ENCODE data around the gene SC5D. TPM values are rescaled to one million over a fixed set of nuclear protein-coding genes. Genes with fewer than 3 reads are reported as not detected.

The SC5D gene
- total RNA-seq, 2 donors from 2014 or later: 24.4 to 79.6 TPM

DNA sequence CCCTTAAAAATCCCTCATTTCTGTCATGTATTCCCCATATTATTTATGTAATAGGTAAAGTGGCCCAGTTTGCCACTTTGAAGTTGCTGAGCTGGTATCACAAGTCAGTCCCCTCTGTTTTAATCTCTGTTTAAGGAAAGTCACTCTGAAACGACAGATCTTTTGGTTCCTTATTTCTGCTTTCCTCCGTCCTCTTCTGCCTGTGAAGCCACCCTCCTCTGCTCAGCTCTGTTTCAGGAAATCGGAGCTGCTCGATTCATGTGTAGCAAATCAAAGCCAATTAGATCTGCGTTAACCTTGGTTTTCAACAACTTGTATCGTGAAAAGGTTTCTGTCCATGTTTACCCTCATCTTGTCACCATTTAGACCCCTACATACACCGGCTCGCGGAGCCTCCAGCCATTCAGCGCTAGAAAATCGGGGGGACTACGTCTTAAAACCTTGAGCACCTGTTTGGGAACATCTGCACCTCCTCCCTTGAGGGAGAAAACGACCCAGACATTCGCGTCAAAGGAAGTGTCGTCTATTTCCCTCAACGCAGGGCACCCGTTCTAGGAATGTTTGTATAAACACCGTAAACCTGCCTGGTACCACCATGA, 576 bp upstream of the SC5D start:
- Histone ChIP-seq H3K4me3 (peak overlapping the region; percentile 77), H3K9me3 (no peaks in the 10 kb centered on the region), H3K4me1 (no peaks in the 10 kb centered on the region), H3K36me3 (no peaks in the 10 kb centered on the region), H3K27ac (peak overlapping the region; percentile 78), H3K9ac (ENCODE audit: low read depth in 2 of 2, low read length in 2 of 2) (peak overlapping the region; percentile 68 to 91), H3K27me3 (no peaks in the 10 kb centered on the region)
- intact Hi-C loops (cut with DNase I): no loop called here
- no peak for DNase-seq
- TF ChIP-seq, protein P1, sequence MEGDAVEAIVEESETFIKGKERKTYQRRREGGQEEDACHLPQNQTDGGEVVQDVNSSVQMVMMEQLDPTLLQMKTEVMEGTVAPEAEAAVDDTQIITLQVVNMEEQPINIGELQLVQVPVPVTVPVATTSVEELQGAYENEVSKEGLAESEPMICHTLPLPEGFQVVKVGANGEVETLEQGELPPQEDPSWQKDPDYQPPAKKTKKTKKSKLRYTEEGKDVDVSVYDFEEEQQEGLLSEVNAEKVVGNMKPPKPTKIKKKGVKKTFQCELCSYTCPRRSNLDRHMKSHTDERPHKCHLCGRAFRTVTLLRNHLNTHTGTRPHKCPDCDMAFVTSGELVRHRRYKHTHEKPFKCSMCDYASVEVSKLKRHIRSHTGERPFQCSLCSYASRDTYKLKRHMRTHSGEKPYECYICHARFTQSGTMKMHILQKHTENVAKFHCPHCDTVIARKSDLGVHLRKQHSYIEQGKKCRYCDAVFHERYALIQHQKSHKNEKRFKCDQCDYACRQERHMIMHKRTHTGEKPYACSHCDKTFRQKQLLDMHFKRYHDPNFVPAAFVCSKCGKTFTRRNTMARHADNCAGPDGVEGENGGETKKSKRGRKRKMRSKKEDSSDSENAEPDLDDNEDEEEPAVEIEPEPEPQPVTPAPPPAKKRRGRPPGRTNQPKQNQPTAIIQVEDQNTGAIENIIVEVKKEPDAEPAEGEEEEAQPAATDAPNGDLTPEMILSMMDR (IDR thresholded peaks at IDR 0.05): no peak

DNA sequence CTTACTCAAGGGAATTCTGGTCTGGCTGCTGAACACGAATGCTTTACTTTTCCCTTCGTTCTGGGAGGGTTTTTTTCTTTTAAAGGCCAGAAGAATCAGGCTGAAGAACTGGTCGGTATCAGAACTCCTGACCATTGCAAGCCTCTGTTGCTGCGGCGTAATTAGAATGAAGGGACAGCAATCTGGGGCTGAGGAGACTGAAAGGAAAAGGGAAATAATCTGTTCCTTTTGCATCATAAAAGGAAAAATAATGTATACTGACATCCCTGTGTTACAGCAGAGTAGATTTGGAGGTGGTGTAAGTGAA, 670 bp downstream of the SC5D start:
- Histone ChIP-seq H3K9ac (ENCODE audit: low read depth in 2 of 2, low read length in 2 of 2) (peak overlapping the region; percentile 72 to 91), H3K4me1 (no peaks in the 10 kb centered on the region), H3K9me3 (no peaks in the 10 kb centered on the region), H3K4me3 (peak overlapping the region; percentile 77), H3K27ac (peak overlapping the region; percentile 78), H3K36me3 (no peaks in the 10 kb centered on the region), H3K27me3 (no peaks in the 10 kb centered on the region)
- TF ChIP-seq, protein P1 (IDR thresholded peaks at IDR 0.05): no peak
- no peak for DNase-seq
- intact Hi-C loops (cut with DNase I): no loop called here

DNA sequence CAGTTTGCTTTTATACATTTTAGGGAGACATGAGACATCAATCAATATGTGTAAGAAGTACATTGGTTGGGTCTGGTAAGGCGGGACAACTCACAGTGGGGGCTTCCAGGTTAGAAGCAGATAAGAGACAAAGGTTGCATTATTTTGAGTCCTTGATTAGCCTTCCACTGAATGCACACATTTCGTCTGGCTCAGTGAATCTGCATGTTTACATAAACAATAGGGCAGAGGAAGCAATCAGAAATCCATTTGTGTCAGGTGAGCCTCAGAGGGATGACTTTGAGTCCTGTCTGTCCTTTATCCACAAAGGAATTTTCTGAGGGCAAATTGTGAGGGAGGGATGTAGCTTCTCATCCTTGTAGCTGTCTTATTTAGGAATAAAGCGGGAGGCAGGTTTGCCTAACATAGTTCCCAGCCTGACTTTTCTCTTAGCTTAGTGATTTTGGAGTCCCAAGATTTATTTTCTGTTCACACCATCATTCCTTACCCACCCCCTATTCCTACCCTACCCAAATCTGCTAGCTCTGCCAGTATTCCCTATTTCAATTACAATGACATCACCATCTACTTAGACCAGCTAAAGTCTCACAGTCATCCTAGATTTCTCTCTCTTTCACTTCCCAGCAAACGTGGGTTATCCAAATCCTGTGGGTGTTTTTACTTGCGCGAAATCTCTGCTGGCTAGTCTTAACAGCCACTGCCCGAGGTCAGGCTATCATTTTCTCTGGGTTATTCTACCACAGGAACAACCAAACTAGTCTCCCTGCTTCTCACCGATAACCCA, 2.9 kb downstream of the SC5D start:
- TF ChIP-seq, protein P1 (IDR thresholded peaks at IDR 0.05): no peak
- no peak for DNase-seq
- Histone ChIP-seq H3K9ac (ENCODE audit: low read depth in 2 of 2, low read length in 2 of 2) (no peak overlapping the region), H3K36me3 (no peaks in the 10 kb centered on the region), H3K4me3 (no peak overlapping the region), H3K4me1 (no peaks in the 10 kb centered on the region), H3K27me3 (no peaks in the 10 kb centered on the region), H3K9me3 (no peaks in the 10 kb centered on the region), H3K27ac (no peak overlapping the region)
- intact Hi-C loops (cut with DNase I): no loop called here

DNA sequence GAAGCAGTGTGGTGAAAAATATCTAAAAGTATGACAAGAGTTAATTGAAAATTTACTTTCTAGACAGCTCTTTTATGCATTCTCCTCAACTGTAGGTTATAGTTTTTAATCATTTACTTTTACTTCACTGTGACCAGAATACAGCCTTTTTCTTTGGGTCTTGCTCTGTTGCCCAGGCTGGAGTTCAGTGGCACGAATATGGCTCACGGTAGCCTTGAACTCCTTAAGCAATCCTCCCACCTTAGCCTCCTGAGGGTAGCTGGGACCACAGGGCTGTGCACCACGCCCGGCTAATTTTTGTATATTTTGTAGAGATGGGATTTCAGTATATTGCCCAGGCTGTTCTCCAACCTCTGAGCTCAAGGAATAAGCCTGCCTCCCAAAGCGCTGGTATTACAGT, 5.3 kb downstream of the SC5D start:
- no peak for DNase-seq
- Histone ChIP-seq H3K4me1 (no peaks in the 10 kb centered on the region), H3K36me3 (no peaks in the 10 kb centered on the region), H3K9me3 (no peaks in the 10 kb centered on the region), H3K27me3 (no peaks in the 10 kb centered on the region), H3K27ac (no peak overlapping the region), H3K9ac (ENCODE audit: low read depth in 2 of 2, low read length in 2 of 2) (no peak overlapping the region), H3K4me3 (no peak overlapping the region)
- TF ChIP-seq, protein P1 (IDR thresholded peaks at IDR 0.05): no peak
- intact Hi-C loops (cut with DNase I): no loop called here

DNA sequence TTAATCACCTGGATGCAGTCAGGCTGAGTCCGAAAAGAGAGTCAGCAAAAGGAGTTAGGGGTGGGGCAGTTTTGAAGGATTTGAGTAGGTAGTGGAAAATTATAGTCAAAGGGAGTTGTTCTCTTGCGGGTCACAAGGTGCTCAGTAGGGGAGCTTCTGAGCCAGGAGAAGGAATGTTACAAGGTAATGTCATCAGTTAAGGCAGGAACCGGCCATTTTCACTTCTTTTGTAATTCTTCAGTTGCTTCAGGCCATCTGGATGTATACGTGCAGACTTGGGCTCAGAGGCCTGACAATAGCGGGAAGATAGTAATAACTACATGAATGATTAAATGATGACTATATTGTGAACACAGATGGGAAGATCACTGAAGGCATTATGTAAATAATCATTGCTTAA, 6.2 kb downstream of the SC5D start:
- DNase-seq: no peak
- TF ChIP-seq, protein P1 (IDR thresholded peaks at IDR 0.05): no peak
- Histone ChIP-seq H3K4me1 (no peaks in the 10 kb centered on the region), H3K4me3 (no peak overlapping the region), H3K9me3 (no peaks in the 10 kb centered on the region), H3K9ac (ENCODE audit: low read depth in 2 of 2, low read length in 2 of 2) (no peak overlapping the region), H3K27me3 (no peaks in the 10 kb centered on the region), H3K27ac (no peak overlapping the region), H3K36me3 (no peaks in the 10 kb centered on the region)
- intact Hi-C loops (cut with DNase I): no loop called here
